AG04450 (cell line): ENCODE results near the gene NRM. TPM values are rescaled to one million over a fixed set of nuclear protein-coding genes. Genes with fewer than 3 reads are reported as not detected.

Experiments used
- CTCF ChIA-PET: fragments of 300-600, 350-600 bp; formaldehyde crosslinking; extraction: SDS; loops from one replicate; lab custom pipeline; 2022; ENCODE audit warnings: antibody characterized with exemption, inconsistent platforms; lab: Charles Lee
- POLR2A ChIA-PET: fragments of 350-600 bp; formaldehyde crosslinking; extraction: SDS; loops from one replicate; lab custom pipeline; 2021; ENCODE audit warnings: antibody characterized with exemption, inconsistent platforms; lab: Yijun Ruan, JAX
- DNase-seq: peaks from one replicate; pipeline ENCODE4 v3.0.0-alpha.2; 2011; ENCODE audit warnings: low read depth, low spot score
- H3K27ac ChIP-seq: one replicate; pipeline ENCODE4 v1.5.1; 2012; ENCODE audit warnings: low read depth, low read length, control low read depth
- H3K27me3 ChIP-seq: one replicate; pipeline ENCODE4 v1.6.0; 2012; ENCODE audit warnings: low read length; ENCODE audit not compliant: control insufficient read depth, insufficient read depth
- H3K4me3 ChIP-seq: 2 replicates; pipeline ENCODE4 v1.5.1; 2011; ENCODE audit warnings: mild to moderate bottlenecking, low read depth, low read length, control low read depth
- H3K9me3 ChIP-seq: 2 replicates; pipeline ENCODE4 v1.5.1; 2012; ENCODE audit warnings: low read length; ENCODE audit not compliant: control insufficient read depth, insufficient read depth
- polyA plus RNA-seq: library from polyadenylated mRNA; depleted of rRNA; stranded (reverse); fragments of >200 nt; gene quantifications from 2 replicates; pipeline ENCODE4 v1.2.3, GENCODE V29; 2011
- TF ChIP-seq, protein P1 (sequence below): IDR thresholded peaks from 2 replicates; pipeline ENCODE4 v1.5.1; 2011; ENCODE audit warnings: low read depth, low read length, control low read depth, inconsistent platforms

The NRM gene
- polyA plus RNA-seq, 1 experiment = 14.6 TPM

DNA sequence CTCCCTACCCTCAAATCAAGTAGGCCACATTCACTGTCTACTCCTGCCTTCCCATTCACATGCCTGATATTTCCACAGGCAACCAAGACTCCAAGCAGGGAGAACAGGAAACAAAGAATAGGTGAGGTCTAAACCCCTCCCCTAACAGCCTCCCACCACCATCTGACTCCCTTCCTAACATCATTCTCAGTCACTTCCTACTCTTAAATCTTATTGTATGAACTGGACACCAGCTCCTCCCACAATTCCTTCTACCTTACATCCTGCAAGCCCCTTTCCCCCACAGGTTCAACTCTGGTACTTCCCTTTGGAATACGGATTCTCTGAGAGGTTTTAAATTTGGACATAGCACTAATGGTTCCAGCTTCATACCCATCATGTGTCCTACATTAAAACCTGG, 44.8 kb downstream of the NRM start:
- Histone ChIP-seq H3K4me3 (no peak overlapping the region), H3K27me3 (no peaks in the 10 kb centered on the region), H3K27ac (no peak overlapping the region), H3K9me3 (no peaks in the 10 kb centered on the region; the same call in 1 of the 2 replicates)
- TF ChIP-seq, protein P1, sequence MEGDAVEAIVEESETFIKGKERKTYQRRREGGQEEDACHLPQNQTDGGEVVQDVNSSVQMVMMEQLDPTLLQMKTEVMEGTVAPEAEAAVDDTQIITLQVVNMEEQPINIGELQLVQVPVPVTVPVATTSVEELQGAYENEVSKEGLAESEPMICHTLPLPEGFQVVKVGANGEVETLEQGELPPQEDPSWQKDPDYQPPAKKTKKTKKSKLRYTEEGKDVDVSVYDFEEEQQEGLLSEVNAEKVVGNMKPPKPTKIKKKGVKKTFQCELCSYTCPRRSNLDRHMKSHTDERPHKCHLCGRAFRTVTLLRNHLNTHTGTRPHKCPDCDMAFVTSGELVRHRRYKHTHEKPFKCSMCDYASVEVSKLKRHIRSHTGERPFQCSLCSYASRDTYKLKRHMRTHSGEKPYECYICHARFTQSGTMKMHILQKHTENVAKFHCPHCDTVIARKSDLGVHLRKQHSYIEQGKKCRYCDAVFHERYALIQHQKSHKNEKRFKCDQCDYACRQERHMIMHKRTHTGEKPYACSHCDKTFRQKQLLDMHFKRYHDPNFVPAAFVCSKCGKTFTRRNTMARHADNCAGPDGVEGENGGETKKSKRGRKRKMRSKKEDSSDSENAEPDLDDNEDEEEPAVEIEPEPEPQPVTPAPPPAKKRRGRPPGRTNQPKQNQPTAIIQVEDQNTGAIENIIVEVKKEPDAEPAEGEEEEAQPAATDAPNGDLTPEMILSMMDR = no peak
- ChIA-PET CTCF (no interaction called here), POLR2A (interaction anchor here (0.6 to 1.4 kb wide), 2 partner anchors 16 to 853 kb away, joined by 4 to 11 read pairs; no protein-coding TSS in a partner anchor)
- no peak for DNase-seq

DNA sequence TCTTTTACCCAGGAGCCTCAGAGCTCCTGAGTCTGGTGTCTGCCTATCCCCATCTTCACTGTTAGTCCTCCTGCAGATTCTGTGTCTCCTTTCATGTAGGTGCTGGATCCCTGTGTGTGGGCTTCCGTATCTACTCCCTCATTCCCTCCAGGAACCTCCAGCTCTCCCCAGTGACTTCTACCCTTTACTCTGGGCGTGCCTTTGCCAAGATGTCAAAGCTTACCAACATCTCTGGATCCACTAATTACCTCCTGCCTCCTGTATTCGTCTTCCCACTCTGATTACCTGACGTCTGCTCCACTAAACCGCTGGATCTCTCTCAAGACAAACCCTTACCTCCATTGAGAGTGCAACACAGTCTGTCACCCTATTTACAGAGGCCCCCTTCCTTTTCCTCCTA, 46.0 kb downstream of the NRM start:
- CTCF ChIA-PET = interaction anchor here (0.5 kb wide), 1 partner anchor 47 kb away, joined by 3 read pairs; no protein-coding TSS in a partner anchor

DNA sequence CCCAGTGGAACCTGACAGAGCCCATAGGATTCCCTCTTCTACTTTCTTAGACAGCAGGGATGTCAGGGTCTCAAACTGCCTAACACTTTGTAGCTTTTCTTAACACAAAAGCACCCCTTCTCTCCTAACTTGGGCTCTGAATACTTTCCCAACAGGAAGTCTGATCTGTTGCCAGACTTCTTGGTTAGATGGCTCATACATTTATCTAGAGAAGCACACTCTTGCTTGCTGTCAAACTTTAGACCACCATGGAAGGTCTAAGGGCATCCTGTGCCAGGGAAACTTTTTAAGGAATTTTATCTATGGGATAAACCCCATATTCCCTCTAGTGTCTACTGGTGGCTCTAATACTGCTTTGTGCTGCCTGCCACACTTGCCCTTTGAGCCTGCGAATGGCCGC, 47.1 kb downstream of the NRM start:
- Histone ChIP-seq H3K9me3 (peaks cover 2% of the 10 kb centered on the region; the same call in 1 of the 2 replicates), H3K4me3 (no peak overlapping the region), H3K27me3 (no peaks in the 10 kb centered on the region), H3K27ac (no peak overlapping the region)
- CTCF ChIA-PET = no interaction called here
- POLR2A ChIA-PET = no interaction called here
- DNase-seq = no peak
- TF ChIP-seq, protein P1 = no peak

More for the DNA sequence above, 46.0 kb downstream of the NRM start:
- Histone ChIP-seq H3K27ac (no peak overlapping the region), H3K4me3 (no peak overlapping the region), H3K27me3 (no peaks in the 10 kb centered on the region), H3K9me3 (no peaks in the 10 kb centered on the region; the same call in 1 of the 2 replicates)
- DNase-seq = no peak
- POLR2A ChIA-PET = no interaction called here
- TF ChIP-seq, protein P1 = no peak

DNA sequence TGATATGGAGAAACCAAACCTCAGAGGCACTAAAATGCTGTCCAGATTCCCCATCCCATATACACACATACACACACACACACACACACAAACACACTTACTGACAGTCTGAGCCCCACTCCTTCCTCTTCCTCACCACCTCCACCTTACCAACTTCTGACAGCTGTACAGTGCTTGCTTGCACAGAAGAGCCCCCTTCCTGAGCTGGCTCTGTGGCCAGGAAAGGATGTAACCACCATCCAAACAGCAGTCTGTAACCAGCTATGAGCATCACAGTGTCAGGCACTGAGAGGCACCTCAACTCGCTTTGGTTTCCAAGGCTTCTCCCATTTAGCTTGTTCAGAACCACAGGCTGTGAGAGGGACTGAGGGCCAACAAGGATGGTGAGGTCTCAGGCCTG, 49.7 kb downstream of the NRM start:
- ChIA-PET POLR2A (interaction anchor here (0.7 kb wide), 1 partner anchor 10 kb away, joined by 3 read pairs; no protein-coding TSS in a partner anchor), CTCF (interaction anchor here (0.6 to 1.1 kb wide), 2 partner anchors 18 to 446 kb away, joined by 3 read pairs; no protein-coding TSS in a partner anchor)
- no peak for DNase-seq
- H3K4me3 ChIP-seq = no peak overlapping the region
- peaks cover 2% of the 10 kb centered on the region; the same call in 1 of the 2 replicates for H3K9me3 ChIP-seq
- no peaks in the 10 kb centered on the region for H3K27me3 ChIP-seq
- no peak overlapping the region for H3K27ac ChIP-seq
- TF ChIP-seq, protein P1 = no peak

DNA sequence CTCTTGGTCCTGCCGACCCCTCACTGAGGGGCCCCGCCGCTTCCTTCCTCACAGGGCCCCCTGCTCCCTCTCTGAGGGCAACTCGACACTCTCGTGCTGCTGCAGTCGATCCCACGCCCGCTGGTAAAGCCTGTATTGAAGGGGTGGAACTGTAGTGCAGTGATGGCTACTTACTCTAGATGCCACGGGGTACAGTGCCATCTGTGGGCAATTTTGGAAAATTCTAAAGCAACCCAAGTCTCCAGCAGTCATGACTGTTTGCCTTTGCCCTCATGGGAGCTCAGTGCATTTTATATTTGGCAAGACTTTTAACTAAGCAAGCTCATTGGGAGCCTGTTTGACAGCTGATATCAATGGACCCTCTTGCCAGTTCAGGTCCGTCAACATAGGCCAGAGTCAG, 50.3 kb downstream of the NRM start:
- CTCF ChIA-PET = interaction anchor here (1.1 kb wide), 1 partner anchor 447 kb away, joined by 3 read pairs; no protein-coding TSS in a partner anchor
- DNase-seq = no peak
- Histone ChIP-seq H3K27me3 (no peaks in the 10 kb centered on the region), H3K27ac (no peak overlapping the region), H3K4me3 (no peak overlapping the region), H3K9me3 (peaks cover 2% of the 10 kb centered on the region; the same call in 1 of the 2 replicates)
- TF ChIP-seq, protein P1 = no peak
- POLR2A ChIA-PET = no interaction called here
